Measurements from ENCODE around the gene NPC1L1.

The NPC1L1 gene

GRCh38 chr7:44537442-44537841 lies 3.7 kb downstream of the NPC1L1 start:
- no peak for TF ChIP-seq CTCF (IDR thresholded peaks at IDR 0.05)

- TF ChIP-seq CTCF (IDR thresholded peaks at IDR 0.05), result no peak
These were observed 5.0 kb downstream of the NPC1L1 start for GRCh38 chr7:44536090-44536489.

GRCh38 chr7:44535348-44536064 lies 5.6 kb downstream of the NPC1L1 start:
- TF ChIP-seq CTCF (IDR thresholded peaks at IDR 0.05), result no peak

GRCh38 chr7:44534501-44534900 lies 6.6 kb downstream of the NPC1L1 start:
- TF ChIP-seq CTCF (IDR thresholded peaks at IDR 0.05), result peak; percentile 63

GRCh38 chr7:44534087-44534486 lies 7.0 kb downstream of the NPC1L1 start:
- TF ChIP-seq CTCF (IDR thresholded peaks at IDR 0.05), result no peak

- no peak for TF ChIP-seq CTCF (IDR thresholded peaks at IDR 0.05)
These were observed 7.7 kb downstream of the NPC1L1 start for GRCh38 chr7:44533301-44534055.

- no peak for TF ChIP-seq CTCF (IDR thresholded peaks at IDR 0.05)
These were observed 9.4 kb downstream of the NPC1L1 start for GRCh38 chr7:44531421-44532380.

Measured in LNCAP (cell line).